HCT116 (cell line): ENCODE measurements around the gene ATG16L2. TPM values are rescaled to one million over a fixed set of nuclear protein-coding genes. Genes with fewer than 3 reads are reported as not detected.

ENCODE experiments used
- CTCF ChIP-seq, 3 experiments: fragments of 200-600 bp in 1 of 3; sonication (generic) in 1 of 3; IDR thresholded peaks in 2 of 3; conservative IDR thresholded peaks in 1 of 3; 2 replicates each; pipeline ENCODE4 v1.5.1; 2012 to 2017; ENCODE audit warnings: low read depth in 2 of 3, low read length in 2 of 3, antibody characterized with exemption in 1 of 3, borderline replicate concordance in 1 of 3, control low read depth in 1 of 3, mild to moderate bottlenecking in 1 of 3, mixed read lengths in 1 of 3, mixed run types in 1 of 3, moderate library complexity in 1 of 3; ENCODE audit not compliant: insufficient read depth in 1 of 3
- EZH2 ChIP-seq: fragments of 200-600 bp; sonication (generic); IDR thresholded peaks from 2 replicates; pipeline ENCODE4 v1.6.1; 2017; ENCODE audit warnings: antibody characterized with exemption, mixed run types
- FOSL1 ChIP-seq: IDR thresholded peaks from 2 replicates; pipeline ENCODE4 v1.6.1; 2012; ENCODE audit warnings: low read depth
- JUND ChIP-seq: IDR thresholded peaks from 2 replicates; pipeline ENCODE4 v1.6.1; 2012
- POLR2A ChIP-seq: IDR thresholded peaks from 2 replicates; pipeline ENCODE4 v1.7.0; 2011; ENCODE audit warnings: borderline replicate concordance; ENCODE audit not compliant: insufficient read depth, insufficient read length; ENCODE audit errors: extremely low read depth
- REST ChIP-seq: IDR thresholded peaks from 2 replicates; pipeline ENCODE4 v1.6.1; 2012; ENCODE audit warnings: low read depth
- SRF ChIP-seq: IDR thresholded peaks from 2 replicates; pipeline ENCODE4 v1.6.1; 2012; ENCODE audit warnings: low read depth
- total RNA-seq: library from RNA; stranded (reverse); gene quantifications from one replicate; pipeline ENCODE4 v1.2.1, GENCODE V29; 2021; ENCODE audit not compliant: unreplicated experiment

Gene ATG16L2
- total RNA-seq, 1 experiment from 2014 or later = 15.2 TPM

- no peak for TF ChIP-seq REST
- no peak for TF ChIP-seq POLR2A
- TF ChIP-seq JUND = no peak
- no peak for TF ChIP-seq EZH2
- no peak for TF ChIP-seq SRF
- no peak for TF ChIP-seq CTCF (IDR thresholded peaks at IDR 0.05 in 2 of 3, conservative IDR thresholded peaks at IDR 0.05 in 1 of 3; ENCODE audit: borderline replicate concordance in 1 of 3, insufficient read depth in 1 of 3, low read depth in 2 of 3, low read length in 2 of 3)
- TF ChIP-seq FOSL1 = no peak
- TF ChIP-seq, all 23 proteins: peak for 0
Observed at GRCh38 chr11:72778535-72779494, 35.4 kb upstream of the ATG16L2 start (continued).
